Memory B cell (primary cell): ENCODE results near the gene SLX9.
"Not testable (repeated sequence)": the region's sequence is repeated elsewhere in the genome, so short reads cannot be mapped to it uniquely, and the experiment has no call there.

ENCODE experiments used
- ATAC-seq: fragments of 150-1000 bp; cut with Tn5 transposase; 2 replicates; pipeline ENCODE4 v1.10.0; 2021; ENCODE audit warnings: low read depth, mild to moderate bottlenecking, moderate library complexity
- DNase-seq, 2 donors: peaks; one replicate each; pipeline ENCODE4 v3.0.0; 2022; ENCODE audit warnings: low spot score in 2 of 2
- H3K27ac Mint-ChIP-seq: one replicate; pipeline ENCODE4 v1.8.0; 2022; ENCODE audit warnings: mild to moderate bottlenecking, moderate library complexity, mixed read lengths
- H3K27me3 Mint-ChIP-seq: one replicate; pipeline ENCODE4 v1.8.0; 2022; ENCODE audit warnings: mixed read lengths
- H3K36me3 Mint-ChIP-seq: one replicate; pipeline ENCODE4 v1.8.0; 2022; ENCODE audit warnings: mild to moderate bottlenecking, mixed read lengths
- H3K4me1 Mint-ChIP-seq: one replicate; pipeline ENCODE4 v1.8.0; 2022; ENCODE audit warnings: mixed read lengths
- H3K4me3 Mint-ChIP-seq: one replicate; pipeline ENCODE4 v1.8.0; 2022; ENCODE audit warnings: mild to moderate bottlenecking, moderate library complexity, mixed read lengths
- H3K9me3 Mint-ChIP-seq: one replicate; pipeline ENCODE4 v1.8.0; 2022; ENCODE audit warnings: mixed read lengths

The SLX9 gene

DNA sequence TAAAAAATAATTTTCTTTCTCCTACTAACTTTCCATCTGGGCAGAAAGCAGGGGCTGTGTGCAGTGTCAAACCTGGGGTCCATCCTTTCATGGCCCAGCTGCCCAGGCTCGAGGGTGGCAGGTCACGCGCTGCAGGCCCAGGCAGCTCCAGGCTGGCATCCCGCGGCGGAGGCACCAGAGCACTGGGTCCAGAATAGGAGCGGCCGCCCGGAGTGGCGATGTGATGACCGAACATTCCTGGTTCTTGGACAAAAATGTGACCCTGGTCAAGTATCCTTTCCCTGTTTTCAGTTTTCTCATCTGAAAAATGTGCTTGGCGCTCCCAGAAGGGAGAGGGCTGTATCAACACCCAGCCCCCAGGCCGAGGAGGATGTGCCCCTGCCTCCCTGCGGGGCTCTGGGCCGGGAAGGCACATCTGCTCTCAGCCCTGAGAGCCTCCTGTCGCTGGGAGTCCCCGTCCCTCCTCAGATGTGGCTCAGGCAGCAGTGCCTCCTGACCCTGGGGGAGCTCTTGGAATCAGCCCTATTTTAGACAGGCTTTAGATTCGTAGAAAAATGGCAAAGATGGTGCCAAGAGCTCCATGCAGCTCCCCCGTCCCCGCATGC, 29.3 kb downstream of the SLX9 start:
- Mint-ChIP-seq H3K27me3 (no peaks in the 10 kb centered on the region), H3K4me3 (no peak overlapping the region), H3K9me3 (no peaks in the 10 kb centered on the region), H3K36me3 (peaks cover 16% of the 10 kb centered on the region), H3K27ac (no peak overlapping the region), H3K4me1 (peaks cover 9% of the 10 kb centered on the region)
- no peak for ATAC-seq
- DNase-seq: no peak

DNA sequence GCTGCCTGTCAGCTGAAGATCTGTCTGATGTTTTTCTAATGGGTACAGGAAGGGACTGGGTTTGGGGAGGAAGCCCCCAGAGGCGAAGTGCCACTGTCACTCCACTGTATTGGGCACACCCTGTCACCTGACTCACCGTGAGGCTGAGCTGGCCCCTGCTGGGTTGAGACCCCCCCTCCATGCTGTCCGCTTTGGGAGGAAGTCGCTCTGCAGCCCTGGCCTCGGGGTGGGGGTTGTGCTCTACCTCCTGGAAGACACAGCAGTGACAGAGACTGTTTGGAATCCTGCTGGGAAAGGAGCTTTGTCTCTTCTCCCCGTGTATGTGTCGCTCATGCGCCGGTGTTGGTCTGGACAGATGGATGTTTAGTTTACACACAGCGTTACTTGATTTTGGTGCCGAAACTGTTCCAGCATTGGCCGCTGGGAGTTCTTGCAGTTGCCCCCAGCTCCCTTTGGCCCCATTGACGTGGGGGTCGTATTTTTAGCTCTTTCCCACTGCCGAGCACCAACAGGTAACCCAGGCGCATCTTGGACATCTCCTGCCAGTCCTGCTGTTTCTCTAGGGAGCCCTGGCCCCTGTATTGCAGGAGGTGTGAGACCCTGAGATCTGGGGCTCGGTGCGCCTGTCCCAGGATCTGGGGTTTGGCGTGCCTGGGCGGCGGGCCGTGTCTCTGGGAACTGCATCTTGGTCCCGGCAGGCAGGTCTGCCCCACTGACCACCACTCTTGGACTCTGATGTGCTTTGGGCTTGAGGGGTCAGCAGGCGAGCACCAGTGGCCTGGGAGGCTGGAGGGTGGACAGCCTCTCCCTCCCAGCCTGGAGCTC, 30.3 kb downstream of the SLX9 start:
- no peaks in the 10 kb centered on the region for H3K27me3 Mint-ChIP-seq
- ATAC-seq (no peak), DNase-seq (no peak)
- H3K4me1 Mint-ChIP-seq: peaks cover 6% of the 10 kb centered on the region
- no peaks in the 10 kb centered on the region for H3K9me3 Mint-ChIP-seq
- no peak overlapping the region for H3K4me3 Mint-ChIP-seq
- H3K27ac Mint-ChIP-seq: no peak overlapping the region
- H3K36me3 Mint-ChIP-seq: peaks cover 12% of the 10 kb centered on the region

DNA sequence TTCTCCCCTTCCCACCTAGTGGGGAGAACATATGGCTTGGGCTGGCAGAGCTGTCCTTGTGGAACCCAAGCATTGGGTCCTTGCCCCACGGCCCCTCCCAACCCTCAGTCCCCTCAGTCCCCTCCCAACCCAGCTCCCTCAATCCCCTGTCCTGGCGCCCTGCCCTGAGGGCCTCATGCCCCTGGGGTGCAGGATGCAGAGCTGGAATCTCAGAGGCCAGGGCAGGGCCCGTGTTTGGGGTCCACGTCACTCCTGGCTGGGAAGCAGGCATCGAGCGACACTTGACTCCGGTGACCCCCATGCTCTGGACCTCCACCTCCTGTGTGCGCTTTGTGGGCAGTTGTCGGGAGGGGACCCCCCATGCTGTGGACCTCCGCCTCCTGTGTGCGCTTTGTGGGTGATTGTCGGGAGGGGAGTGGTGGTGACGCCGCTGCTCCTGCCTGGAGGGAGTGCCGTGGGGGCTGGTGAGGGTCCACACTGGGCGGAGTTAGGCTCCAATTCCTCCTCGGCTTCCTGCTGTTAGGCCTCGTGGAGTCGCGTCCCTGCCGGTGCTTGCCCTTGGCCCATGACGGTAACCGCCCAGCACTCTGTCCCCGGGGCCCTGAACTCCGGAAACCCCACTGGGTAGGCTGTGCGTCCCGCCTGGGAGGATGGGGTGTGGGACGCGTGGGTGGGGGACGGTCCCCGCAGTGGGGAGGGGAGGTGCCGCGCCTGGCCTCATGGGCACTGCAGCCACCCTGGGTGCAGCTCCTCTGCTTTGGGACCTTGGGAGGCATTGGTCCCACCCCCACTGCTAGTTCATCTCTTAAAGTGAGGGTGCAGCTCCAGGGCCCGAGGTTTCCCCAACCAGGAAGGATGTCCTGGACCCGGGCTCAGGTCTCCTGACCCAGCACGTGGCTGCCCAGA, 31.2 kb downstream of the SLX9 start:
- peaks cover 9% of the 10 kb centered on the region for H3K36me3 Mint-ChIP-seq
- no peaks in the 10 kb centered on the region for H3K9me3 Mint-ChIP-seq
- H3K4me1 Mint-ChIP-seq: peaks cover 2% of the 10 kb centered on the region
- H3K27ac Mint-ChIP-seq: no peak overlapping the region
- H3K27me3 Mint-ChIP-seq: no peaks in the 10 kb centered on the region
- no peak overlapping the region for H3K4me3 Mint-ChIP-seq
- ATAC-seq (no peak), DNase-seq (no peak)

DNA sequence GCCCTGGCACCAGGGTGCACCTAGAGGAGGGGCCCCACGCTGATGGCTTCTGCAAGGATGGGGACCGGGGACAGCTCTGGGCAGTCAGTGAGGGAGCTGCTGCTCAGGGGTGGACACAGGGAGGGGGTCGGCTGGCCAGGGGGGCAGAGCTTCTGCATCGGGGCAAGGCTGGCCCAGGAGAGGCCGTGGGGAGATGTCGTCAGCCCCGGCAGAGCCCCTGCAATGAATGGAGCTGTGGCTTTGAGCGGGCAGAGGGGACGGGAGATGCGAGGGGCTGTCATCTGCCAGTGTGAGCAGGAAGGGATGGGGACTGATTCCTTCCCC, 31.8 kb downstream of the SLX9 start:
- DNase-seq (no peak), ATAC-seq (no peak)
- no peak overlapping the region for H3K4me3 Mint-ChIP-seq
- H3K36me3 Mint-ChIP-seq: peaks cover 9% of the 10 kb centered on the region
- H3K4me1 Mint-ChIP-seq: peaks cover under 1% of the 10 kb centered on the region
- no peak overlapping the region for H3K27ac Mint-ChIP-seq
- no peaks in the 10 kb centered on the region for H3K27me3 Mint-ChIP-seq
- no peaks in the 10 kb centered on the region for H3K9me3 Mint-ChIP-seq

DNA sequence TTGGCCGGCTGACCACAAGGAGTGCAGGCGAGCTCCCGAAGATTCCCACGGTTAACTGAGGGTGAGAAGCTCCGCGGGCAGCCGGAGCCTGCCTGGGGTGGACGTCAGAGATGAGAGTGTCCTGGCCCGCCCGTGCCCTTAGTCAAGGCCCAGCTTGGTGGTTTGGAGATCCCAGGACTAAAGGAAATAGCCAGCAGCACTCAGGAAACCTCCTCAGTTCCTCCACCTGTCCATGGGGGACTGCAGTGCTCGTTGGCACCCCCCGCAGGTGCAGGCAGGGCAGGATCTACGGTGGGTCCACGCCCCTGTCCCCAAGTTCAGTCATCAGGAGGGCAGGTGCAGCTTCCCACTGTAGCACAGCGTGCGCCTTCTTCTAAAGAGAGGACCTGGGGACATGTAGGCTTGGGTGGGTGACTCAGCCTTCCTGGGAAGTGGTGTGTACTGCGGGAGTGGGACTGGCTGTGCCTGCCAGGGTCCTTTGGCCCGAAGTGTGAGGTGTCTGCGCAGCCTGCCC, 32.5 kb downstream of the SLX9 start:
- ATAC-seq (no peak), DNase-seq (no peak)
- Mint-ChIP-seq H3K4me3 (no peak overlapping the region), H3K4me1 (no peaks in the 10 kb centered on the region), H3K36me3 (peaks cover 9% of the 10 kb centered on the region), H3K27me3 (no peaks in the 10 kb centered on the region), H3K9me3 (no peaks in the 10 kb centered on the region), H3K27ac (no peak overlapping the region)

DNA sequence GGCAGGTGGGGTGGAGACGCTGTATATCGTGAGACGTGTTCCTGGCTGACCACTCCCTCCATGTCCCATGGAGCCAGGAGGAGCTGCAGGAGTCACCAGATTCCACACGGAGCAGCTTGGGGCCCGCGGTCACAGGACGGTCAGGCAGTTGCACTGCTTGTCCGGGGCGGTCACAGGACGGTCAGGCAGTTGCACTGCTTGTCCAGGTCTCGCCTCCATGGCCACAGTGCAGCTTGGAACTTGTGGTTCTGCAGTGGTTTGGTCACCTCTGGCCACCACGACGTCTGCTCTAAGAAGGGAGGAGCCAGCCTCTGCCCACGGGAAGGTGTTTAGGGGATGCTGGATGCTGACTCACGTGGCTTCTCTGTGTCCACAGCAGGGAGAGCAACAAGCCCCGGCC, 33.0 kb downstream of the SLX9 start:
- Mint-ChIP-seq H3K27me3 (no peaks in the 10 kb centered on the region), H3K9me3 (no peaks in the 10 kb centered on the region), H3K36me3 (peaks cover 9% of the 10 kb centered on the region), H3K27ac (no peak overlapping the region), H3K4me3 (no peak overlapping the region), H3K4me1 (no peaks in the 10 kb centered on the region)
- DNase-seq (no peak), ATAC-seq (no peak)

DNA sequence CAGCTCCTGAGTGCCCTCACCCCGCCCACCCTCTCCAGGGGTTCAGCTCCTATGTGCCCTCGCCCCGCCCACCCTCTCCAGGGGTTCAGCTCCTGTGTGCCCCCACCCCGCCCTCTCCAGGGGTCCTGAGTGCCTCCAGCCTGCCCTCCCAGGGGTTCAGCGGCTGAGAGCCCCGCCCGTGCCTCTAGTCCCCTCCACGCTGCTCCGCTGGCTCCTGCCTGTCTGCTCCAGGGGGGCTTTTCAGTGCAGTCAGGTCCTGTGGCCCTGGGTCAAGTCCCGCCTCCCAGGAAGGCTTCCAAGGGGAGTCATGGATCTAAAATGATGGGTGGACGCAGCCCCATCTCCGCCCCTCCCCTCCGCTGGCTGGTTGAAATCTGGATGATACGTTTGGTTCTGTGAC, 33.8 kb downstream of the SLX9 start:
- H3K9me3 Mint-ChIP-seq: no peaks in the 10 kb centered on the region
- no peaks in the 10 kb centered on the region for H3K4me1 Mint-ChIP-seq
- H3K36me3 Mint-ChIP-seq: peaks cover 12% of the 10 kb centered on the region
- DNase-seq (no peak), ATAC-seq (no peak)
- no peak overlapping the region for H3K27ac Mint-ChIP-seq
- no peak overlapping the region for H3K4me3 Mint-ChIP-seq
- no peaks in the 10 kb centered on the region for H3K27me3 Mint-ChIP-seq

DNA sequence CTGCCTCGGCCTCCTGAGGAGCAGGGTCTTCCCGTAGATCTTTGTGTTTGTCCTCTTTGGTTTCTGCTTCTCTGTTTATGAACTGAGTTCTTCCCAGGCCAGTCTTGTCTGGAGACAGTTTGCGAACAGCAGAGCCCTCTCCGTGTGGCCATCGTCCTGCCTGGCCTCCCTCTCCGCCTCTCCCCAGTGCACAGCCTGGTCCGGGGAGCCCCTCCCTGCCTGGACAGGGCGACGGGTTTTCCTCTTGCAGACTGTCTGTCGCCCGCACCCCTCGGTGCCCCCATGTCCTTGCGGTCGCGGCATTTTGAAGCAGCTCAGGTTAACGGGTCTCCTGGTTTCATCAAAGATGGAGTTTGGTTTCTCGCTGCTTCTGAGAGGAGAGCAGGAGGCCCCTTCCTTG, 34.8 kb downstream of the SLX9 start:
- H3K9me3 Mint-ChIP-seq: no peaks in the 10 kb centered on the region
- no peak overlapping the region for H3K27ac Mint-ChIP-seq
- H3K4me1 Mint-ChIP-seq: no peaks in the 10 kb centered on the region
- DNase-seq (no peak), ATAC-seq (no peak)
- peaks cover 8% of the 10 kb centered on the region for H3K36me3 Mint-ChIP-seq
- no peaks in the 10 kb centered on the region for H3K27me3 Mint-ChIP-seq
- no peak overlapping the region for H3K4me3 Mint-ChIP-seq

DNA sequence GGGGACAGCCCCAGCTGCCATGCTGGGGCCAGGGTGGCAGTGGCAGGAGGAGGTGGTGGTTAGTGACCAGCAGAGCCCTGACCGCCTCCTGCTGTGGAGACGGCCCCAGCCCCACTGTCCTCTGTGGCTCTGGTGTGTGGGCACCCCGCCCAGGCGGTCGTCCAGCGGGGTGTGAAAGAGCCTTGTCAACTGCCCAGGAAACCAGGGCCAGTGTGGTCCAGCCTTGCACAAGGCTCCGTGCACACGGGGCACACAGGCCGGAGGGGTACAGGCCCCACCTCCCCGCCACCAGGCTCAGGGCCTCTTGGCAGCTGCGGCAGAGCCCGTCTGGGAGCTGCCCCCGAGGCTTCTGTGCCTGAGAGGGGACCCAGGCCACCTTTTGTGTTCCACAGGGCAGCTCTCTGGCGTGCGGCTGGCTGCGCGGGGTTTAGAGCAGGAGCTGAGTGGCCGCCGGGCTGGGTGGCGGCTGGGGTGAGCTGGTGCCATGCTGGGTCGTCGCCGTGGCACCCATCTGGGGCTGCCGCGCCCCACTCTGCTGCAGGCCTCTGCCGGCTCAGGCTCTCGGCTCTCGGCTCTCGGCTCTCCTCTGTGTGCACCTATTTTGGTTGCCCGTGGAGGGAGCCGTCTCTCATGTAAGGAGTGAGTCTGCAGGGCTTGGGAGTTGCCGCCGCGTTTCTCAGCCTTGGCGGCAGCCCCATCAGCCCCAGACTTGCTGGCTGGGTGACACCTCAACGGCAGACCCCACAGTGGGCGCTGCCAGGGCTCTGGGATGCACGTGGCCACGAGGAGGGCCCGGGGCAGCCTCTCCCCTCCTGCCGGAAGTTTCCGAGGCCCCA, 36.1 kb downstream of the SLX9 start:
- no peaks in the 10 kb centered on the region for H3K9me3 Mint-ChIP-seq
- H3K36me3 Mint-ChIP-seq: peaks cover 8% of the 10 kb centered on the region
- no peak overlapping the region for H3K4me3 Mint-ChIP-seq
- no peak overlapping the region for H3K27ac Mint-ChIP-seq
- no peaks in the 10 kb centered on the region for H3K27me3 Mint-ChIP-seq
- DNase-seq: no peak
- no peak for ATAC-seq
- no peaks in the 10 kb centered on the region for H3K4me1 Mint-ChIP-seq

DNA sequence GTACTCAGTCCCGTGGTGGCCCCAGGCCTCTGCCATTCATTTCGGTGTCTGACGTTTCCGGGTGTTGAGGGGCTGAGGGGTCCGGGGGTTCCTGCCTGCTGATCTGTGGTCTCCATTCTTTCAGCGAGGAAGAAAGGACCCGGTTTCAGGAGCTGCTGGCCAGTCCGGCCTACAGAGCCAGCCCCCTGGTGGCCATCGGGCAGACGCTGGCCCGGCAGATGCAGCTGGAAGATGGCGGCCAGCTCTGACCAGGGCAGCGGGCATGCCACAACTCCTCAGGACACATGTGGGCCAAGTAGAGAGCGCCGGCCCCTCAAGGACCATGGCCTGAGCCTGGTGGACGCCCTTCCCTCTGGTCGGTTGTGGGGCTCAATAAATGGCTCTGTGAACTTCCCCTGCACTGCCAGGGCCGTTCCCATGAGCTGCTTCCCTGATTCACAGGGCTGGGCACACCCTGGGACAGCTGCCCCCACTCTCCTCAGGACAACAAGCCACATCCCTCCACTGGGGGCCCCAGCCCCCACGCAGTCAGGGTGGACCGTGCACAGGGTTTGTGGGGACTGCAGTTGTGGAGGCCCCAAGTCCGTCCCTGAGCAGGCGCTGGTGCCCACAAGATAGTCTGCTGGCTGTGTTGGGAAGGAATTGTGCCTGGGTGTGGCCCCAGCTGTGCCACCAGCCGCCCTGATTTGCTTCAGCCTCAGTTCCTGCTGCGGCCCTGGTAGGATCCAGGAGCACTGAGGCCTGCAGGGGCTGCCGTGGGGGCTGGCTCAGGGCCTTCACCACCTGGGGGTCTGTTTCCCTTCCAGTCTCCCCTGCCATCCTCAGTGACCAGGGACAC, 36.9 kb downstream of the SLX9 start:
- not testable (repeated sequence) for H3K4me3 Mint-ChIP-seq, H3K4me1 Mint-ChIP-seq, H3K36me3 Mint-ChIP-seq, H3K27ac Mint-ChIP-seq, H3K27me3 Mint-ChIP-seq, H3K9me3 Mint-ChIP-seq, DNase-seq, ATAC-seq

DNA sequence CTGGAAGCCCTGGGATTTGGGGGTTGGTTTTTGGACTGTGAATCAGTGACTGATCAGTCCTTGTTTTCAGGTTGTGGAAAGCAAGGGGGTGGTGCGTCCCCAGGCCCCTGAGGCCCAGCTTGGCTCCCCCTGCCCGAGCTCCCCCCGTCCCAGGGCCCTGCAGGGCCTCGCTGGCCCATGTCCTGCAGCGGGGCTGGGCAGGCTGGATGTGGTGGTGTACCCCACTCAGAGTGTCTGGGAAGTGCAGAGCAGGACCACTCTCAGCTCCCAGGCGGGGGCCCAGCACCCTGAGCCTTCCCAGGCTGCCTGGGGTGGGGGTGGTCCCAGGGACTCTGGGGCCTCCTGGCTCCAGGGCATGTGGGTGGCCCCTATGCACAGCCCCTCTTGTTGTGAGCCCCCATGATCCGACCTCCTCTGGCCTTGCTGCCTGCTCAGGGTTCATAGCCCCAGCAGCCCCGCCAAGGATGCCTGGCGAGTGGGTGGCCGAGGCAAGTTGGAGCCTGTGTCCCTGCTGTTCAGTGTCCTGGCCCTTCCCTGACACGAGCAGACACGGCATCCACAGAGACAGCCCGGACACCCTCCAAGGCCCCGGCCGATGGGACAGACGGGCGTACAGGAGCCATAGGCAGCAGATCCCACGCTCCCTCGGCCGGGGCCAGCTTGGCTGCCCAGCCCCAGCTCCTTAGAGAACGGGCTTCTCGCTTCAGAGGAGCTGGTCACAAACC, 37.9 kb downstream of the SLX9 start:
- peaks cover 8% of the 10 kb centered on the region for H3K36me3 Mint-ChIP-seq
- H3K4me3 Mint-ChIP-seq: no peak overlapping the region
- H3K4me1 Mint-ChIP-seq: no peaks in the 10 kb centered on the region

DNA sequence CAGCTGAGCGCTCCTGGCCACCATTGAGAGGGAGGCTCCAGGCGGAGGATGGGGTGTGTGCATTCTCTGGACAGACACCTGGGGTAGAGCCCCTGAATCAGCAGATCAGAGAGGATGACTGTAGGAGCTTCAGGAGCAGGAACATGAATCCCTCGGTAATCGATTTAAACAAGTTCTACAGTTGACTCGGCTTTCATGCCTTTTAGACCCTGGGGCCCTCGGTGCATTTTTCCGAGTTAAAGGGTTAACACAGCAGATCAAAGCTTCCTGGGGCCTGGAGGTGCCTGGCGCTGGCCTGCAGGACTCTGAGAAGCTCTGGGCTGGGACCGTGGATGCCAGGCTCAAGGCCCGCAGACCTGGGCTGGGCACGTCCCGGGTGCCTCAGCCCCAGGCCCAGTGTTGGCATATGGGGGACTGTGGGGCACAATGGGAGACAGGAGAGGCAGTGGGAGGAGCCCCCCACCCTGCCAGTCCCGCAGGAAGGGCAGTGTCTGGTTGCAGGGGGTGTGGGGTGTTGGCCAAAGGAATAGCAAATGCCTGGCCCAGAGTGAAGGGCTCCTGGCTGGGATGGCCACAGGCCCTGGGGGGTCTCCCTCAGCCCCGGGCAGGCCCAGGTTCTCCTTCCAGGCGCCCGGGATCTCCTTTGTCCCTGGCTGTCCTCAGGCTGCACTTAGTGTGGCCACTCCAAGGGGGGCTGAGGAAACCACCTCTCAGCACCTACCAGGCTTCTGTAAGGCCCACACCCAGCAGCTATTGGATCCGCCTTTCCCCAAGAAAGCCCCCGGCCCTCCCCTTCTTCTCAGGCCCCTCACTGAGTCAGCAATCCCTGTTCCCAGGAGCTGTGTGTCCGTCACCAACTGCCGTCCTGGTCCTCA, 40.1 kb downstream of the SLX9 start:
- Mint-ChIP-seq H3K4me3 (no peak overlapping the region), H3K4me1 (no peaks in the 10 kb centered on the region), H3K27me3 (no peaks in the 10 kb centered on the region), H3K27ac (no peak overlapping the region), H3K9me3 (no peaks in the 10 kb centered on the region), H3K36me3 (peaks cover 3% of the 10 kb centered on the region)
- DNase-seq: no peak
- no peak for ATAC-seq

More for the DNA sequence above, 37.9 kb downstream of the SLX9 start:
- Mint-ChIP-seq H3K27me3 (no peaks in the 10 kb centered on the region), H3K9me3 (no peaks in the 10 kb centered on the region), H3K27ac (no peak overlapping the region)
- ATAC-seq (no peak), DNase-seq (no peak)
